H1 (cell line): ENCODE data around the gene LRRC3B. TPM values are rescaled to one million over a fixed set of nuclear protein-coding genes. Genes with fewer than 3 reads are reported as not detected.

Experiments
- CTCF ChIA-PET: fragments of 300-600 bp; sonication (Branson Sonifier 250); formaldehyde crosslinking; loops from one replicate; lab custom pipeline; 2021; ENCODE audit not compliant: partially characterized antibody; lab: Charles Lee
- POLR2A ChIA-PET: fragments of 300-600 bp; sonication (Branson Sonifier 250); formaldehyde crosslinking; loops from one replicate; lab custom pipeline; 2021; ENCODE audit warnings: inconsistent platforms; ENCODE audit not compliant: partially characterized antibody; lab: Charles Lee
- DNase-seq, 2 experiments: peaks; one replicate each; pipeline versions ENCODE4 v3.0.0 to v3.0.0-alpha.2; 2010 to 2022; ENCODE audit warnings: low spot score in 2 of 2, low read depth in 1 of 2, mixed read lengths in 1 of 2
- FAIRE-seq: peaks from 2 replicates; lab custom pipeline; 2011; peaks lifted over from hg19 to GRCh38; lab: Jason Lieb, UNC
- H2AFZ ChIP-seq: 2 replicates; pipeline ENCODE4 v1.8.1; 2012; ENCODE audit warnings: low read length, inconsistent platforms
- H2AK5ac ChIP-seq: 2 replicates; pipeline ENCODE4 v1.6.1; 2013; ENCODE audit warnings: low read depth, low read length
- H2BK120ac ChIP-seq: replicated peaks from 2 replicates; pipeline ENCODE3; 2013; ENCODE audit warnings: low read depth, low read length, inconsistent platforms
- H2BK12ac ChIP-seq: 2 replicates; pipeline ENCODE4 v1.6.1; 2013; ENCODE audit warnings: low read depth, low read length
- H2BK15ac ChIP-seq: 2 replicates; pipeline ENCODE4 v1.6.1; 2013; ENCODE audit warnings: low read length
- H2BK20ac ChIP-seq: 2 replicates; pipeline ENCODE4 v1.6.1; 2013; ENCODE audit warnings: low read length
- H2BK5ac ChIP-seq: 2 replicates; pipeline ENCODE4 v1.6.1; 2013; ENCODE audit warnings: low read depth, low read length
- H3K14ac ChIP-seq: 2 replicates; pipeline ENCODE4 v1.6.1; 2013; ENCODE audit warnings: inconsistent platforms; ENCODE audit not compliant: insufficient read length
- H3K18ac ChIP-seq: 2 replicates; pipeline ENCODE4 v1.6.1; 2013; ENCODE audit warnings: low read length; ENCODE audit errors: extremely low read depth
- H3K23ac ChIP-seq: 2 replicates; pipeline ENCODE4 v1.6.1; 2013; ENCODE audit warnings: inconsistent platforms; ENCODE audit not compliant: insufficient read length
- H3K23me2 ChIP-seq: 2 replicates; pipeline ENCODE4 v1.6.1; 2013; ENCODE audit warnings: low read depth, low read length
- H3K27ac ChIP-seq: 2 replicates; pipeline ENCODE4 v1.6.1; 2011; ENCODE audit warnings: low read depth, low read length, inconsistent platforms
- H3K27me3 ChIP-seq, 4 experiments: replicated peaks in 1 of 4; 1 replicate in 1 of 4; 2 replicates in 3 of 4; pipeline versions ENCODE4 v1.6.1 to v1.8.1; 2011 to 2013; ENCODE audit warnings: low read length in 3 of 4, mild to moderate bottlenecking in 3 of 4, inconsistent platforms in 2 of 4, mixed read lengths in 2 of 4, moderate library complexity in 1 of 4; ENCODE audit not compliant: control insufficient read depth in 3 of 4, insufficient read depth in 3 of 4; ENCODE audit errors: extremely low read depth in 1 of 4
- H3K36me3 ChIP-seq, 4 experiments: 2 replicates each; pipeline versions ENCODE4 v1.6.1 to v1.8.1; 2011 to 2013; ENCODE audit warnings: mild to moderate bottlenecking in 4 of 4, low read length in 3 of 4, moderate library complexity in 2 of 4, control low read depth in 1 of 4, inconsistent platforms in 1 of 4; ENCODE audit not compliant: insufficient read depth in 4 of 4, control insufficient read depth in 2 of 4
- H3K4ac ChIP-seq: replicated peaks from 2 replicates; pipeline ENCODE3; 2013; ENCODE audit warnings: low read length, low read depth, mixed read lengths, inconsistent platforms; ENCODE audit not compliant: insufficient read length
- H3K4me1 ChIP-seq, 4 experiments: replicated peaks in 1 of 4; 1 replicate in 1 of 4; 2 replicates in 3 of 4; pipeline versions ENCODE4 v1.6.1 to v1.8.1; 2011 to 2013; ENCODE audit warnings: low read length in 3 of 4, inconsistent platforms in 2 of 4, mixed read lengths in 1 of 4; ENCODE audit not compliant: insufficient read depth in 4 of 4, control insufficient read depth in 3 of 4
- H3K4me2 ChIP-seq, 2 experiments: 2 replicates each; pipeline versions ENCODE4 v1.6.1 to v1.8.1; 2011 to 2013; ENCODE audit warnings: low read depth in 2 of 2, low read length in 2 of 2, control low read depth in 1 of 2, inconsistent platforms in 1 of 2, mild to moderate bottlenecking in 1 of 2; ENCODE audit not compliant: insufficient read depth in 1 of 2
- H3K4me3 ChIP-seq, 4 experiments: fragments of 200-600, 300-600 bp in 1 of 4; sonication (generic), shearing (Covaris generic), sonication (Bioruptor Twin) in 1 of 4; 2 replicates each; pipeline versions ENCODE4 v1.5.1 to v1.8.1; 2011 to 2016; ENCODE audit warnings: low read length in 4 of 4, low read depth in 3 of 4, control low read depth in 2 of 4, inconsistent platforms in 2 of 4, mild to moderate bottlenecking in 2 of 4, mixed read lengths in 1 of 4, moderate library complexity in 1 of 4; ENCODE audit not compliant: insufficient read depth in 2 of 4; ENCODE audit errors: extremely low read depth in 1 of 4
- H3K56ac ChIP-seq: replicated peaks from 2 replicates; pipeline ENCODE3; 2013; ENCODE audit warnings: low read depth, mild to moderate bottlenecking, mixed read lengths, low read length, inconsistent platforms; ENCODE audit not compliant: insufficient read length
- H3K79me1 ChIP-seq: 2 replicates; pipeline ENCODE4 v1.6.1; 2013; ENCODE audit warnings: low read depth, low read length, control low read depth
- H3K79me2 ChIP-seq, 2 experiments: 2 replicates each; pipeline versions ENCODE4 v1.6.1 to v1.8.1; 2012 to 2013; ENCODE audit warnings: low read length in 2 of 2, mild to moderate bottlenecking in 2 of 2, inconsistent platforms in 1 of 2; ENCODE audit not compliant: insufficient read depth in 2 of 2, control insufficient read depth in 1 of 2
- H3K9ac ChIP-seq, 4 experiments: replicated peaks in 1 of 4; 1 replicate in 1 of 4; 2 replicates in 3 of 4; pipeline versions ENCODE4 v1.6.1 to v1.8.1; 2011 to 2013; ENCODE audit warnings: low read depth in 3 of 4, low read length in 3 of 4, control low read depth in 2 of 4, mild to moderate bottlenecking in 2 of 4, moderate library complexity in 2 of 4, inconsistent platforms in 1 of 4; ENCODE audit errors: extremely low read depth in 1 of 4
- H3K9me3 ChIP-seq, 2 experiments: 2 replicates each; pipeline versions ENCODE4 v1.6.1 to v1.8.1; 2012 to 2013; ENCODE audit warnings: mild to moderate bottlenecking in 2 of 2, moderate library complexity in 2 of 2, control low read depth in 1 of 2, inconsistent platforms in 1 of 2, low read depth in 1 of 2, low read length in 1 of 2, mixed read lengths in 1 of 2; ENCODE audit not compliant: insufficient read depth in 2 of 2
- H4K20me1 ChIP-seq, 2 experiments: replicated peaks in 1 of 2; 2 replicates each; pipeline versions ENCODE3 to v1.8.1; 2011 to 2013; ENCODE audit warnings: inconsistent platforms in 2 of 2, low read length in 2 of 2, mild to moderate bottlenecking in 1 of 2; ENCODE audit not compliant: insufficient read depth in 2 of 2, control insufficient read depth in 1 of 2
- H4K5ac ChIP-seq: 2 replicates; pipeline ENCODE4 v1.6.1; 2013; ENCODE audit warnings: low read length, low read depth, mixed read lengths, inconsistent platforms; ENCODE audit not compliant: insufficient read length
- H4K8ac ChIP-seq: 2 replicates; pipeline ENCODE4 v1.8.0; 2013; ENCODE audit warnings: mild to moderate bottlenecking, moderate library complexity, low read length, inconsistent platforms; ENCODE audit not compliant: insufficient read depth; ENCODE audit errors: extremely low read depth
- H4K91ac ChIP-seq: replicated peaks from 2 replicates; pipeline ENCODE3; 2013; ENCODE audit warnings: low read length, mixed read lengths, inconsistent platforms; ENCODE audit not compliant: insufficient read length
- ATF2 ChIP-seq: IDR thresholded peaks from 2 replicates; pipeline ENCODE4 v1.6.1; 2012; ENCODE audit warnings: low read length, inconsistent platforms
- FOSL1 ChIP-seq: IDR thresholded peaks from 2 replicates; pipeline ENCODE4 v1.6.1; 2011; ENCODE audit warnings: mild to moderate bottlenecking, low read depth, low read length, moderate library complexity; ENCODE audit not compliant: insufficient read depth
- JUN ChIP-seq: IDR thresholded peaks from 2 replicates; pipeline ENCODE4 v1.6.1; 2011; ENCODE audit warnings: low read depth, mild to moderate bottlenecking, improper control_type of control experiment, low read length
- MAX ChIP-seq: IDR thresholded peaks from 2 replicates; pipeline ENCODE4 v1.6.1; 2012; ENCODE audit warnings: inconsistent platforms
- NANOG ChIP-seq: IDR thresholded peaks from 2 replicates; pipeline ENCODE4 v1.6.1; 2011; ENCODE audit warnings: low read length, low read depth, mild to moderate bottlenecking, inconsistent platforms; ENCODE audit not compliant: insufficient read depth, poor library complexity, severe bottlenecking
- RAD21 ChIP-seq, 2 experiments: IDR thresholded peaks in 1 of 2; conservative IDR thresholded peaks in 1 of 2; 2 replicates each; pipeline ENCODE4 v1.6.1; 2011; ENCODE audit warnings: low read depth in 2 of 2, low read length in 2 of 2, improper control_type of control experiment in 1 of 2, inconsistent platforms in 1 of 2, mild to moderate bottlenecking in 1 of 2, moderate library complexity in 1 of 2
- RBBP5 ChIP-seq: IDR thresholded peaks from 2 replicates; pipeline ENCODE4 v1.7.1; 2012; ENCODE audit warnings: low read depth, mild to moderate bottlenecking, inconsistent platforms, low read length, moderate library complexity, borderline replicate concordance
- RFX5 ChIP-seq: IDR thresholded peaks from 2 replicates; pipeline ENCODE4 v1.6.1; 2011; ENCODE audit warnings: low read depth, low read length, improper control_type of control experiment, borderline replicate concordance
- TAF7 ChIP-seq: optimal IDR thresholded peaks from 2 replicates; pipeline ENCODE3; 2011; ENCODE audit warnings: low read depth, mild to moderate bottlenecking, inconsistent platforms, low read length, moderate library complexity, borderline replicate concordance
- TBP ChIP-seq: IDR thresholded peaks from 2 replicates; pipeline ENCODE4 v1.6.1; 2011; ENCODE audit warnings: low read depth, low read length, improper control_type of control experiment
- TEAD4 ChIP-seq: IDR thresholded peaks from 2 replicates; pipeline ENCODE4 v1.6.1; 2012; ENCODE audit warnings: low read depth, low read length, inconsistent platforms, mixed read lengths
- ZNF274 ChIP-seq: IDR thresholded peaks from 2 replicates; pipeline ENCODE4 v1.7.0; 2012; ENCODE audit warnings: low read length, borderline replicate concordance; ENCODE audit errors: extremely low read depth
- WGBS, 2 experiments: shearing (Covaris generic) in 1 of 2; methylation state at CpG; one replicate each; pipeline versions ENCODE4 v1.1.6 to v1.1.7; 2013 to 2015; ENCODE audit warnings: low lambda C conversion rate in 2 of 2, mixed read lengths in 2 of 2, inconsistent platforms in 1 of 2, low coverage in 1 of 2, missing lambda C conversion rate in 1 of 2; ENCODE audit not compliant: insufficient replicate concordance in 2 of 2, insufficient coverage in 1 of 2, insufficient read length in 1 of 2; ENCODE audit errors: extremely low coverage in 1 of 2, missing lambda C conversion rate in 1 of 2; 5-methylcytosine and 5-hydroxymethylcytosine counted together
- polyA plus RNA-seq, 7 experiments: library from polyadenylated mRNA; depleted of rRNA in 3 of 7; stranded (reverse) in 5 of 7; unstranded in 2 of 7; fragments of >200 nt in 5 of 7; fragments of 200-250 nt in 2 of 7; gene quantifications; 1 replicate in 5 of 7; 2 replicates in 1 of 7; 4 replicates in 1 of 7; pipeline versions ENCODE4 v1.2.1 to v1.2.3, GENCODE V29; 2011 to 2013; ENCODE audit warnings: missing spikeins in 2 of 7, mixed read lengths in 2 of 7
- total RNA-seq: library from RNA; stranded (reverse); fragmentation: NEBNext Ultra II Directional; extraction: Animal tissue kit (Norgen Biotek cat#: 25700); gene quantifications from 2 replicates; pipeline ENCODE4 v1.2.1, GENCODE V29; 2021

LRRC3B gene
- total and polyA plus RNA-seq, 2 of the 8 experiments (the other 6 are each of a cell fraction or from before 2014, with no cell fraction given), result 1.6 to 3.1 TPM

GRCh38 chr3:26628915-26629314 lies 6.3 kb downstream of the LRRC3B start:
- H3K4me3 ChIP-seq, result no peak overlapping the region
- H4K8ac ChIP-seq, result no peak overlapping the region
- ChIA-PET CTCF (interaction anchor here (0.7 kb wide), 2 partner anchors 27 to 566 kb away, joined by 3 read pairs; no protein-coding TSS in a partner anchor), POLR2A (no interaction called here)
- no peak overlapping the region for H2BK120ac ChIP-seq
- FAIRE-seq, result no peak
- H2AFZ ChIP-seq, result no peak overlapping the region
- H3K56ac ChIP-seq, result no peak overlapping the region
- H3K18ac ChIP-seq, result no peak overlapping the region
- H4K20me1 ChIP-seq, result no peaks in the 10 kb centered on the region
- H3K36me3 ChIP-seq, result no peaks in the 10 kb centered on the region
- no peak overlapping the region for H2BK5ac ChIP-seq
- no peak overlapping the region for H3K27ac ChIP-seq
- H2BK12ac ChIP-seq, result no peak overlapping the region
- no peak overlapping the region for H3K23ac ChIP-seq
- no CpG with 5 or more reads among the region's 1 CpG for WGBS, 2 experiments
- no peak overlapping the region for H2AK5ac ChIP-seq
- no peak overlapping the region for H4K5ac ChIP-seq
- no peak overlapping the region for H3K14ac ChIP-seq
- no peaks in the 10 kb centered on the region for H3K79me2 ChIP-seq
- peaks cover 0 to 13% (median 5%) of the 10 kb centered on the region in 4 experiments; a peak in 6 of 7 replicates for H3K4me1 ChIP-seq
- H3K9me3 ChIP-seq, result no peaks in the 10 kb centered on the region
- H3K9ac ChIP-seq, result no peak overlapping the region
- H3K23me2 ChIP-seq, result peaks cover 12% of the 10 kb centered on the region
- DNase-seq, result no peak
- no peak overlapping the region for H4K91ac ChIP-seq
- H2BK20ac ChIP-seq, result no peak overlapping the region
- peaks cover 42 to 76% (median 58%) of the 10 kb centered on the region in 4 experiments for H3K27me3 ChIP-seq
- no peak overlapping the region for H3K4ac ChIP-seq
- no peaks in the 10 kb centered on the region for H3K79me1 ChIP-seq
- H3K4me2 ChIP-seq, result no peak overlapping the region
- no peak overlapping the region for H2BK15ac ChIP-seq
- TF ChIP-seq TAF7, result no peak
- TF ChIP-seq TEAD4, result no peak
- TF ChIP-seq FOSL1, result no peak
- TF ChIP-seq RBBP5, result no peak
- TF ChIP-seq ATF2, result no peak
- TF ChIP-seq RAD21 (IDR thresholded peaks at IDR 0.05 in 1 of 2, conservative IDR thresholded peaks at IDR 0.05 in 1 of 2; ENCODE audit: low read depth in 2 of 2, low read length in 2 of 2), result no peak
- no peak for TF ChIP-seq ZNF274
- no peak for TF ChIP-seq MAX
- no peak for TF ChIP-seq JUN
- TF ChIP-seq TBP, result no peak
- no peak for TF ChIP-seq RFX5
- no peak for TF ChIP-seq NANOG
